Activated B cell treated with CpG ODN at 0.5 μM for 24 hours (primary cell): ENCODE results near the gene TMEM116. TPM values are rescaled to one million over a fixed set of nuclear protein-coding genes. Genes with fewer than 3 reads are reported as not detected.

Experiments
- ATAC-seq: fragments of 200-7000 bp; cut with Tn5 transposase; one replicate; pipeline ENCODE4 v1.10.0; 2021; ENCODE audit warnings: low read depth, mild to moderate bottlenecking, moderate library complexity
- CTCF ChIA-PET: fragments of 350-600 bp; sonication (Branson Sonifier 250); formaldehyde crosslinking; loops from one replicate; lab custom pipeline; 2021; ENCODE audit warnings: antibody characterized with exemption; lab: Charles Lee
- POLR2A ChIA-PET: fragments of 350-600 bp; sonication (Branson Sonifier 250); formaldehyde crosslinking; loops from one replicate; lab custom pipeline; 2021; ENCODE audit warnings: antibody characterized with exemption; lab: Charles Lee
- DNase-seq: peaks from one replicate; pipeline ENCODE4 v3.0.0; 2022
- H3K27ac Mint-ChIP-seq: one replicate; pipeline ENCODE4 v1.8.0; 2020; ENCODE audit warnings: mixed read lengths
- H3K27me3 Mint-ChIP-seq: one replicate; pipeline ENCODE4 v1.8.0; 2021; ENCODE audit warnings: mixed read lengths
- H3K36me3 Mint-ChIP-seq: one replicate; pipeline ENCODE4 v1.8.0; 2021; ENCODE audit warnings: low read depth, mixed read lengths
- H3K4me1 Mint-ChIP-seq: one replicate; pipeline ENCODE4 v1.8.0; 2021; ENCODE audit warnings: mixed read lengths
- H3K4me3 Mint-ChIP-seq: one replicate; pipeline ENCODE4 v1.8.0; 2020; ENCODE audit warnings: mild to moderate bottlenecking, mixed read lengths
- H3K9me3 Mint-ChIP-seq: one replicate; pipeline ENCODE4 v1.8.0; 2020; ENCODE audit warnings: mixed read lengths
- intact Hi-C: fragments of 100-400 bp; cut with micrococcal nuclease; formaldehyde crosslinking; loops from one replicate; pipeline ENCODE4 v1.15.1; 2024
- total RNA-seq: library from RNA; stranded (reverse); gene quantifications from 2 replicates; pipeline ENCODE4 v1.2.3, GENCODE V29; 2022
- TF ChIP-seq, protein P1 (sequence below): fragments of 200-600 bp; IDR thresholded peaks from one replicate; pipeline ENCODE4 v1.8.0; 2022; ENCODE audit warnings: antibody characterized with exemption, mild to moderate bottlenecking

TMEM116 gene
- total RNA-seq, 1 donor from 2014 or later, result 10.5 TPM

DNA sequence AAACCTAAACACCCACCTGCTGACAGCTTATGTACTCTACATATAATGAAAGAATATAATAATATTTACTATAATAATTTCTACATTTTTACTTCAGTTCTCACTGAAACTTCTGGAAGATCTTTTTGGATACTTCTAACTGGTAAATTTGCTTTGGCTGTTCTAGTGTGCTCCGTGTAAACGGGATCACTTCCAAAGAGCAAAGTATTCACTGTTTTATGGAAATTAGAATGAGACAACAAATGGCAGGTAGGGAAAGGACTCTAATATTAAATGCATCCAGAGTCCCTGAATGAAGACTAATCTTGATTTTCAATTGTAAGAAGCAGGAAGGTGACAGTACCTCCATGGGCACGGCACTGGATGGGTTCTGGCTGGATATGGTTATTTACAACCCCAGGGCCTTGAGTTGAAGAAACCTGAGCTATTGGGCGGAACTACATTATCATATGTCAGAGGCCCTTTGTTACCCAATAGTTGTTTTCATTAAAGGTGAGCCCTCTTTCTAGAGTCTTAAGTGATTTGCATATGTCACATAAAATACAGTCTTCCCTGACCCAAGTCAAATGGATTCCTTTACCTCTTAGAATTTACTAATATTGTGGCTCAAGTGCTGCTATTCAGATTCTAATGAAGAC is 10.9 kb upstream of the TMEM116 start:
- Mint-ChIP-seq H3K4me1 (peaks cover 35% of the 10 kb centered on the region), H3K9me3 (no peaks in the 10 kb centered on the region), H3K4me3 (no peak overlapping the region), H3K27ac (no peak overlapping the region), H3K27me3 (no peaks in the 10 kb centered on the region), H3K36me3 (peaks cover 75% of the 10 kb centered on the region)
- TF ChIP-seq, protein P1, sequence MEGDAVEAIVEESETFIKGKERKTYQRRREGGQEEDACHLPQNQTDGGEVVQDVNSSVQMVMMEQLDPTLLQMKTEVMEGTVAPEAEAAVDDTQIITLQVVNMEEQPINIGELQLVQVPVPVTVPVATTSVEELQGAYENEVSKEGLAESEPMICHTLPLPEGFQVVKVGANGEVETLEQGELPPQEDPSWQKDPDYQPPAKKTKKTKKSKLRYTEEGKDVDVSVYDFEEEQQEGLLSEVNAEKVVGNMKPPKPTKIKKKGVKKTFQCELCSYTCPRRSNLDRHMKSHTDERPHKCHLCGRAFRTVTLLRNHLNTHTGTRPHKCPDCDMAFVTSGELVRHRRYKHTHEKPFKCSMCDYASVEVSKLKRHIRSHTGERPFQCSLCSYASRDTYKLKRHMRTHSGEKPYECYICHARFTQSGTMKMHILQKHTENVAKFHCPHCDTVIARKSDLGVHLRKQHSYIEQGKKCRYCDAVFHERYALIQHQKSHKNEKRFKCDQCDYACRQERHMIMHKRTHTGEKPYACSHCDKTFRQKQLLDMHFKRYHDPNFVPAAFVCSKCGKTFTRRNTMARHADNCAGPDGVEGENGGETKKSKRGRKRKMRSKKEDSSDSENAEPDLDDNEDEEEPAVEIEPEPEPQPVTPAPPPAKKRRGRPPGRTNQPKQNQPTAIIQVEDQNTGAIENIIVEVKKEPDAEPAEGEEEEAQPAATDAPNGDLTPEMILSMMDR, result no peak
- ChIA-PET CTCF (interaction anchor here (1.8 kb wide), 1 partner anchor 9 kb away, joined by 3 read pairs; no protein-coding TSS in a partner anchor), POLR2A (interaction anchor here (0.6 to 1.1 kb wide), 6 partner anchors 9 to 85 kb away, joined by 3 to 14 read pairs (median 4); partner anchors contain the start of gene TMEM116)
- intact Hi-C loops, result no loop called here
- ATAC-seq, result no peak
- DNase-seq, result no peak

DNA sequence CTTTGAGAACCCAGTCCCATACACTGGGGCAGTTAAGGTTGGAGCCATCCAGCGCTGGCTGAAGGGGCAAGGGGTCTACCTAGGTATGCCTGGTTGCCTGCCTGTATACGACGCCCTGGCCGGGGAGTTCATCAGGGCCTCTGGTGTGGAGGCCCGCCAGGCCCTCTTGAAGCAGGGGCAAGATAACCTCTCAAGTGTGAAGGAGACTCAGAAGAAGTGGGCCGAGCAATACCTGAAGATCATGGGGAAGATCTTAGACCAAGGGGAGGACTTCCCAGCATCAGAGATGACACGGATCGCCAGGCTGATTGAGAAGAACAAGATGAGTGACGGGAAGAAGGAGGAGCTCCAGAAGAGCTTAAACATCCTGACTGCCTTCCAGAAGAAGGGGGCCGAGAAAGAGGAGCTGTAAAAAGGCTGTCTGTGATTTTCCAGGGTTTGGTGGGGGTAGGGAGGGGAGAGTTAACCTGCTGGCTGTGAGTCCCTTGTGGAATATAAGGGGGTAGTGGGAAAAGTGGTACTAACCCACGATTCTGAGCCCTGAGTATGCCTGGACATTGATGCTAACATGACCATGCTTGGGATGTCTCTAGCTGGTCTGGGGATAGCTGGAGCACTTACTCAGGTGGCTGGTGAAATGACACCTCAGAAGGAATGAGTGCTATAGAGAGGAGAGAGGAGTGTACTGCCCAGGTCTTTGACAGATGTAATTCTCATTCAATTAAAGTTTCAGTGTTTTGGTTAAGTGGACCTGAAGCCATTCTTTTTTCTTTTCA is 9.5 kb upstream of the TMEM116 start:
- peaks cover 46% of the 10 kb centered on the region for H3K4me1 Mint-ChIP-seq
- no peak overlapping the region for H3K4me3 Mint-ChIP-seq
- H3K36me3 Mint-ChIP-seq, result peaks cover 77% of the 10 kb centered on the region
- intact Hi-C loops, result no loop called here
- H3K27me3 Mint-ChIP-seq, result no peaks in the 10 kb centered on the region
- TF ChIP-seq, protein P1, result no peak
- ChIA-PET CTCF (interaction anchor here (1.8 kb wide), 1 partner anchor 8 kb away, joined by 3 read pairs; no protein-coding TSS in a partner anchor), POLR2A (interaction anchor here (0.8 to 1.1 kb wide), 2 partner anchors 8 to 10 kb away, joined by 3 read pairs; partner anchors contain the start of gene TMEM116)
- ATAC-seq (no peak), DNase-seq (no peak)
- no peaks in the 10 kb centered on the region for H3K9me3 Mint-ChIP-seq
- H3K27ac Mint-ChIP-seq, result no peak overlapping the region

DNA sequence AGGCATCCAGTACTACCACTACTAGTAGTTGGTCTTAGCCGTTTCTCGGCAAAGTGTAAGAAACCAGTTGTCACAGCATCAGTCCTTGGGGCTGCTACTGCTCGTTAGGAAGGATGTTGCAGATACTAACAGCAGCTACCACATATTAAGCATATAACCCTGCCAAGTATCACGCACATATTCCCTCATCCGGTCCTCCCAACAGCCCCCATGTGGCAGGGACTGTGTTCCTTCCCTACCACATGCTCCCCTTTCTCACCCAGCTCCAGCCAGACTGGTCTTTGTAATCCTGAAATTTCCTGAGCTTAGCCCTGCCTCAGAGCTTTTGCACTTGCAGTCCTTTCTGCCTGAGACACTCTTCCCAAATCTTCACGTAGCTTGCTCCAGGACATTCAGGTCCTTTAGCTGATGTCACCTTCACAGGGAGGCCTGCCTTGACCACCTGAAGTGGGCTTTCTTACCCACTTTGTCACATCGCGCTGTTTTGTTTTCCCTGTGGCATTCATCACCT is 8.0 kb upstream of the TMEM116 start:
- Mint-ChIP-seq H3K27me3 (no peaks in the 10 kb centered on the region), H3K36me3 (peaks cover 87% of the 10 kb centered on the region), H3K4me3 (no peak overlapping the region), H3K4me1 (peaks cover 54% of the 10 kb centered on the region), H3K27ac (no peak overlapping the region), H3K9me3 (no peaks in the 10 kb centered on the region)
- DNase-seq (no peak), ATAC-seq (no peak)
- ChIA-PET POLR2A (interaction anchor here (0.6 to 1.7 kb wide), 5 partner anchors 9 to 622 kb away, joined by 3 to 5 read pairs (median 4); no protein-coding TSS in a partner anchor), CTCF (interaction anchor here (0.8 kb wide), 1 partner anchor 77 kb away, joined by 3 read pairs; no protein-coding TSS in a partner anchor)
- intact Hi-C loops, result no loop called here
- TF ChIP-seq, protein P1, result no peak

DNA sequence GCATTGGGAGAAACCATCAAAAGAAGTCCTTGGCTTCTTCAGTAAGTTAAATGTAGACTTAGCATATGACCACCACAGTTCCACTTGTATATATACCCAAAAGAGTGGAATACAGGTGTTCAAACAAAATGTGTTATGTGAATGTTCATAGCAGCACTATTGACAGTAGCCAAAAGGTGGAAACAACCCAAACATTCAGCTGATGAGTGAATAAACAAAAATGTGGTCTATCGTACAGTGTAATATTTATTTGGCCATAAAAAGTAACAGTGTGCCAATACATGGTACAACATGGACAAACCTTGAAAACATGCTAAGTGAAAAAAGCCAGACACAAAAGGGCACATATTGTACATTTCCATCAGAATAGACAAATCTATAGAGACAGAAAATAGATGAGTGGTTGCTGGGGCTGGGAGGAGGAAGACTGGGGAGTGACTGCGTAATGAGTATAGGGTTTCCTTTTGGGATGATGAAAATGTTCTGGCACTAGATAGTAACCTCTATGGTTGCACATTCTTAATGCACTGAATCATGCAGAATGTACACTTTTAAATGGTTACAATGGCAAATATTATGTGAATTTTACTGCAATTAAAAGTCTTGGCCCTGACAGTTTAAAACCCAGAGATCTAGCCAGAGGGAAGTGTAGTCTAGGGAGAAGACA is 5.7 kb upstream of the TMEM116 start:
- H3K9me3 Mint-ChIP-seq, result no peaks in the 10 kb centered on the region
- ATAC-seq (no peak), DNase-seq (no peak)
- H3K27me3 Mint-ChIP-seq, result no peaks in the 10 kb centered on the region
- ChIA-PET CTCF (no interaction called here), POLR2A (interaction anchor here (0.6 to 0.7 kb wide), 2 partner anchors 16 to 339 kb away, joined by 3 to 4 read pairs; no protein-coding TSS in a partner anchor)
- peaks cover 88% of the 10 kb centered on the region for H3K36me3 Mint-ChIP-seq
- peak overlapping the region; percentile 36 for H3K27ac Mint-ChIP-seq
- intact Hi-C loops, result no loop called here
- H3K4me1 Mint-ChIP-seq, result peaks cover 65% of the 10 kb centered on the region
- no peak overlapping the region for H3K4me3 Mint-ChIP-seq
- TF ChIP-seq, protein P1, result no peak
